DOHH2 (cell line): ENCODE results near the gene ZNF408.

Experiments used
- H3F3A ChIP-seq: fragments of 200-600 bp; sonication (generic), shearing (Covaris generic); 2 replicates; pipeline ENCODE4 v1.6.0; 2016; ENCODE audit warnings: antibody characterized with exemption, mild to moderate bottlenecking; ENCODE audit not compliant: control insufficient read depth, insufficient read depth
- H3K27ac ChIP-seq: fragments of 200-600 bp; sonication (generic); 2 replicates; pipeline ENCODE4 v1.5.1; 2014; ENCODE audit warnings: low read depth, mild to moderate bottlenecking, low read length, moderate library complexity
- H3K27me3 ChIP-seq: fragments of 200-600 bp; sonication (generic); 2 replicates; pipeline ENCODE4 v1.6.1; 2014; ENCODE audit warnings: mild to moderate bottlenecking, low read length, mixed read lengths; ENCODE audit not compliant: control insufficient read depth
- H3K36me3 ChIP-seq: fragments of 200-600 bp; sonication (generic); 2 replicates; pipeline ENCODE4 v1.6.1; 2014; ENCODE audit warnings: mild to moderate bottlenecking, low read length, moderate library complexity, mixed read lengths; ENCODE audit not compliant: control insufficient read depth
- H3K4me1 ChIP-seq: fragments of 200-600 bp; sonication (generic); 2 replicates; pipeline ENCODE4 v1.6.1; 2014; ENCODE audit warnings: mild to moderate bottlenecking, low read length, mixed read lengths; ENCODE audit not compliant: control insufficient read depth
- H3K4me2 ChIP-seq: fragments of 200-600 bp; sonication (generic); 2 replicates; pipeline ENCODE4 v1.6.0; 2014; ENCODE audit warnings: mild to moderate bottlenecking, low read length, moderate library complexity
- H3K4me3 ChIP-seq: fragments of 200-600 bp; sonication (generic); 2 replicates; pipeline ENCODE4 v1.5.1; 2014; ENCODE audit warnings: mild to moderate bottlenecking, low read length, mixed read lengths
- H3K79me2 ChIP-seq: fragments of 200-600 bp; sonication (generic); 2 replicates; pipeline ENCODE4 v1.6.1; 2014; ENCODE audit warnings: mild to moderate bottlenecking, low read length, mixed read lengths; ENCODE audit not compliant: control insufficient read depth
- H3K9me2 ChIP-seq: fragments of 200-600 bp; sonication (generic); replicated peaks from 2 replicates; pipeline ENCODE4 v1.6.1; 2014; ENCODE audit warnings: mild to moderate bottlenecking, low read length, mixed read lengths; ENCODE audit not compliant: control insufficient read depth
- H3K9me3 ChIP-seq: fragments of 200-600 bp; sonication (generic); 2 replicates; pipeline ENCODE4 v1.6.1; 2014; ENCODE audit warnings: antibody characterized with exemption, low read length, mixed read lengths; ENCODE audit not compliant: control insufficient read depth, insufficient read depth
- H4K20me1 ChIP-seq: fragments of 200-600 bp; sonication (generic); 2 replicates; pipeline ENCODE4 v1.6.0; 2014; ENCODE audit warnings: low read depth, mild to moderate bottlenecking, antibody characterized with exemption, low read length, moderate library complexity; ENCODE audit not compliant: control insufficient read depth, insufficient read depth
- EZH2phosphoT487 ChIP-seq: fragments of 200-600 bp; sonication (generic); IDR thresholded peaks from 2 replicates; pipeline ENCODE4 v1.6.1; 2017; ENCODE audit warnings: borderline replicate concordance, mild to moderate bottlenecking, antibody characterized with exemption, low read length, moderate library complexity, mixed read lengths
- TF ChIP-seq, protein P1 (sequence below): fragments of 200-600 bp; sonication (generic); IDR thresholded peaks from one replicate; pipeline ENCODE4 v1.5.1; 2014; ENCODE audit warnings: antibody characterized with exemption, mild to moderate bottlenecking, low read depth, low read length; ENCODE audit not compliant: poor library complexity, severe bottlenecking

Gene ZNF408

DNA sequence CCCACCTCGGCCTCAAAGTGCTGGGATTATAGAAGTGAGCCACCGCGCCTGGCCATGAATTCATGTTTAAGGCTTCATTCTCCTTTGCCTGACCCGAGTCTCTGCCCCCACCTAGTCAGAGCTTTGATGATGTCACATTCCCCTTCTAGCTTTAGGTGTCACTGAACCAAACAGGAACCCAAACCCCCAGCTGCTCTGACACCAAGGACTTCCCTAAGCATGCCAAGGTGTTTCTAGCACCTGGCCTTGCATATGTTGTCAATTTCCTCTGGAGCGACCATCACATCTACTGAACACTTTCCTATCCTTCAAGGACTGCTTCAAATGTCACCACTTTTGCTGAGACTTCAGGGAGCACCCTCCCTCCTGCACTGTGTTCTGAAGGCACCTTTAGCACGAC is 20.5 kb downstream of the ZNF408 start:
- no peaks in the 10 kb centered on the region for H3K36me3 ChIP-seq
- H3K9me2 ChIP-seq: no peaks in the 10 kb centered on the region
- no peak overlapping the region for H3K4me2 ChIP-seq
- H3K27ac ChIP-seq: no peak overlapping the region
- H3F3A ChIP-seq: no peaks in the 10 kb centered on the region
- H3K79me2 ChIP-seq: no peaks in the 10 kb centered on the region
- no peaks in the 10 kb centered on the region for H4K20me1 ChIP-seq
- peaks cover 5% of the 10 kb centered on the region; the same call in 1 of the 2 replicates for H3K4me1 ChIP-seq
- H3K9me3 ChIP-seq: no peaks in the 10 kb centered on the region
- no peaks in the 10 kb centered on the region for H3K27me3 ChIP-seq
- H3K4me3 ChIP-seq: no peak overlapping the region
- TF ChIP-seq EZH2phosphoT487: no peak
- TF ChIP-seq, protein P1, sequence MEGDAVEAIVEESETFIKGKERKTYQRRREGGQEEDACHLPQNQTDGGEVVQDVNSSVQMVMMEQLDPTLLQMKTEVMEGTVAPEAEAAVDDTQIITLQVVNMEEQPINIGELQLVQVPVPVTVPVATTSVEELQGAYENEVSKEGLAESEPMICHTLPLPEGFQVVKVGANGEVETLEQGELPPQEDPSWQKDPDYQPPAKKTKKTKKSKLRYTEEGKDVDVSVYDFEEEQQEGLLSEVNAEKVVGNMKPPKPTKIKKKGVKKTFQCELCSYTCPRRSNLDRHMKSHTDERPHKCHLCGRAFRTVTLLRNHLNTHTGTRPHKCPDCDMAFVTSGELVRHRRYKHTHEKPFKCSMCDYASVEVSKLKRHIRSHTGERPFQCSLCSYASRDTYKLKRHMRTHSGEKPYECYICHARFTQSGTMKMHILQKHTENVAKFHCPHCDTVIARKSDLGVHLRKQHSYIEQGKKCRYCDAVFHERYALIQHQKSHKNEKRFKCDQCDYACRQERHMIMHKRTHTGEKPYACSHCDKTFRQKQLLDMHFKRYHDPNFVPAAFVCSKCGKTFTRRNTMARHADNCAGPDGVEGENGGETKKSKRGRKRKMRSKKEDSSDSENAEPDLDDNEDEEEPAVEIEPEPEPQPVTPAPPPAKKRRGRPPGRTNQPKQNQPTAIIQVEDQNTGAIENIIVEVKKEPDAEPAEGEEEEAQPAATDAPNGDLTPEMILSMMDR: no peak

DNA sequence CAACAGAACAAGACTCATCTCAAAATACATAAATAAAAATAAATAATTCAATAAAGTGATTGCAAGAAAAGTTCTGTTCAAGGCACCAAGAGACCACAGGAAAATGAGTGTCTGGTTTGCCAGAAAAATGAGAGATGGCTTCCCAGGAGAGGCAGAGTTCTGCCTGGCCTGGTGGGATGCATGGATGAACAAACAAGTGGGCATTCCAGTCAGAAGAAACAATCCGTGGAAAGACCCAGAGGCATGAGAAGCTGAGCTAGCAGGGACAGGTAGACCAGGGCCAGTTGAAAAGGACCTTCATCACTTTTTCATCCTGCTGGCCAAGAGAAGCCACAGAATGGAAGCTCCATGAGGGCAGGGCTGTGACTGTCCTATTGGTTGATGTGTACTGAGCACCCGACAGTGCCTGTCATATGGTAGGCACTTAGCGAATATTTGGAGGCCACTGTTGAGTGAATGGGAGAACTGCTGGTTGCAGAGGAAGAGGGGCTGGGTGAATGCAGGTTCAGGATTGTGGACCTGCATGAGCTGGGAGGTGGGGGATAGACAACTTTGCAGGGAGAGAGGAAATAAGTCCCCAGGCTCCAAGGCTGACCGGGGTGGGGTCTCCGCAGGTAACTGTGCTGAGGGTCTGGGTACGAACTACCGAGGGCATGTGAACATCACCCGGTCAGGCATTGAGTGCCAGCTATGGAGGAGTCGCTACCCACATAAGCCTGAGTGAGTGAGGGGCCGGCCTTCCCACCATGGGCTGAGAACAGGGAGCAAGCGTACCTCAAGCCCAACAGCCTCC is 21.9 kb downstream of the ZNF408 start:
- no peak overlapping the region for H3K27ac ChIP-seq
- H3K9me3 ChIP-seq: no peaks in the 10 kb centered on the region
- no peaks in the 10 kb centered on the region for H3F3A ChIP-seq
- no peaks in the 10 kb centered on the region for H3K36me3 ChIP-seq
- H3K79me2 ChIP-seq: no peaks in the 10 kb centered on the region
- no peak for TF ChIP-seq EZH2phosphoT487
- TF ChIP-seq, protein P1: no peak
- H3K9me2 ChIP-seq: no peaks in the 10 kb centered on the region
- H3K4me3 ChIP-seq: no peak overlapping the region
- H4K20me1 ChIP-seq: no peaks in the 10 kb centered on the region
- no peaks in the 10 kb centered on the region for H3K27me3 ChIP-seq
- peaks cover 5% of the 10 kb centered on the region; the same call in 1 of the 2 replicates for H3K4me1 ChIP-seq
- H3K4me2 ChIP-seq: no peak overlapping the region

DNA sequence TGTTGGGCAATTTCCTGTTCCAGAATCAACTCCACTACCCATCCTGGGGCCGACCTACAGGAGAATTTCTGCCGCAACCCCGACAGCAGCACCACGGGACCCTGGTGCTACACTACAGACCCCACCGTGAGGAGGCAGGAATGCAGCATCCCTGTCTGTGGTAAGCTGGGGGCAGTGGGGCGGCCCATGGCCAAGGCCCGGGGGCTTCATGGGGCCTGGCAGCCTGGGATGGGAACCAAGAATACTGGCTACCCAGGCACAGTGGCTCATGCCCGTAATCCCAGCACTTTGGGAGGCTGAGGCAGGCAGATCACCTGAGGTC is 22.5 kb downstream of the ZNF408 start:
- Histone ChIP-seq H3K27me3 (no peaks in the 10 kb centered on the region), H4K20me1 (no peaks in the 10 kb centered on the region), H3K27ac (no peak overlapping the region), H3K36me3 (no peaks in the 10 kb centered on the region), H3K4me2 (no peak overlapping the region), H3K9me3 (no peaks in the 10 kb centered on the region), H3K79me2 (no peaks in the 10 kb centered on the region), H3K9me2 (no peaks in the 10 kb centered on the region), H3K4me3 (no peak overlapping the region), H3K4me1 (peaks cover 2% of the 10 kb centered on the region; the same call in 1 of the 2 replicates), H3F3A (no peaks in the 10 kb centered on the region)
- TF ChIP-seq, protein P1: no peak
- TF ChIP-seq EZH2phosphoT487: no peak
